GM18498 (cell line): ENCODE data around the gene ZNF483.
"Not testable (repeated sequence)": the region's sequence is repeated elsewhere in the genome, so short reads cannot be mapped to it uniquely, and the experiment has no call there.

Source experiments
- ATAC-seq: cut with Tn5 transposase; IDR thresholded peaks from one replicate; pipeline ENCODE4 v1.9.1; 2021; ENCODE audit warnings: mild to moderate bottlenecking, moderate library complexity; ENCODE audit not compliant: unreplicated experiment

Gene ZNF483

DNA sequence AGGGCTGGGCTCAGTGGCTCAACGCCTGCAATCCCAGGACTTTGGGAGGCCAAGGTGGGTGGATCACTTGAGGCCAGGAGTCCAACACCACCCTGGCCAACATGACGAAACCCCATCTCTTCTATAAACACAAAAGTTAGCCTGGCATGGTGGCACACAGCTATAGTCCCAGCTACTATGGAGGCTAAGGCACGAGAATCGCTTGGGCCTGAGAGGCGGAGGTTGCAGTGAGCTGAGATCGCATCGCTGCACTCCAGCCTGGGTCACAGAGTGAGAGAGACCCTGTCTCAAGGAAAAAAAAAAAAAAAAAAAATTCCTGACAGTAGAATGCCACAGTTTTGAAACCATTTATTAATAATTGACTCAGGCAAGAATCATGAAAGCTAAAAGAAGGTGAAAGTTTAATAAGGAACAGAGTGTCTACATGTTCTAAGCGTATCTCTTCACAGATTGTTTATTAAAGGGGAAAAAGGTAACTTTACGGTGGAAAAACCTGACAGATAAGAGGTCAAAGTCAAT, 80.1 kb downstream of the ZNF483 start:
- no peak for ATAC-seq

GRCh38 chr9:111610149-111610548, 85.2 kb downstream of the ZNF483 start:
- ATAC-seq, result no peak

- ATAC-seq, result no peak
Observed at GRCh38 chr9:111610845-111611244, 85.9 kb downstream of the ZNF483 start.

GRCh38 chr9:111613436-111614040, 88.6 kb downstream of the ZNF483 start:
- ATAC-seq, result no peak

DNA sequence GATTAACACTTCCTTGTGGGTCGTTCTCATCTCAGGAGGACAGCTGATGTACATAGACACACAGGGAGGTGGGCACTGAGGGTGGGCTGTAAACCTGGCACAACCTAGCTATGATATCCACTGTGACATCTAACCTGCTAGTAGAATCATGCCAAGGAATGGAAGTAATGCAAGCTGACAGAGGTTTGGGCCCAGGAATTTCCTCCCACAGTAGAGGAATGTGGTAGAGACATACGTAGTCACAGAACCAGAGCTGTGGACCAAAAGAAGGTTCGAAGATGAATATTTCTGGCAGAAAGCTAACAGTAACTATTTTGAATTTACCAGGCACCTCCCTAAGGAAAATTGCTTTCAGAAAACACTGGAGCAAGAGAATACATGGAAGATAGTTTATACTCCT, 90.9 kb downstream of the ZNF483 start:
- ATAC-seq, result no peak

GRCh38 chr9:111617349-111617748, 92.4 kb downstream of the ZNF483 start:
- not testable (repeated sequence) for ATAC-seq

GRCh38 chr9:111621895-111622480, 97.0 kb downstream of the ZNF483 start:
- peak; percentile 74 for ATAC-seq

GRCh38 chr9:111622626-111623025, 97.6 kb downstream of the ZNF483 start:
- ATAC-seq, result no peak
